OCI-LY7 (cell line): Measurements from ENCODE around the gene WWOX.

ENCODE experiments used
- CTCF ChIP-seq: fragments of 200-600 bp; sonication (generic); conservative IDR thresholded peaks from 2 replicates; pipeline ENCODE4 v1.5.1; 2014; ENCODE audit warnings: mild to moderate bottlenecking, antibody characterized with exemption, low read length, moderate library complexity, mixed read lengths
- EZH2phosphoT487 ChIP-seq: fragments of 200-600 bp; sonication (generic); IDR thresholded peaks from 2 replicates; pipeline ENCODE4 v1.6.1; 2018; ENCODE audit warnings: low read depth, borderline replicate concordance, mild to moderate bottlenecking, mixed run types, antibody characterized with exemption, low read length, moderate library complexity, mixed read lengths

GRCh38 chr16:79042886-79043285 is 943.4 kb downstream of the WWOX start:
- no peak for TF ChIP-seq EZH2phosphoT487
- TF ChIP-seq CTCF = no peak
